Natural killer cell (primary cell): ENCODE data around the gene FAM227B. TPM values are rescaled to one million over a fixed set of nuclear protein-coding genes. Genes with fewer than 3 reads are reported as not detected.
"Not testable (repeated sequence)": the region's sequence is repeated elsewhere in the genome, so short reads cannot be mapped to it uniquely, and the experiment has no call there.

Source experiments
- ATAC-seq, 3 donors: fragments of 150-1000 bp in 2 of 3; fragments of 200-7000 bp in 1 of 3; cut with Tn5 transposase; 1 replicate in 1 of 3; 2 replicates in 2 of 3; pipeline ENCODE4 v1.10.0; 2021; ENCODE audit warnings: mild to moderate bottlenecking in 2 of 3, moderate library complexity in 2 of 3
- DNase-seq, 2 donors: peaks; one replicate each; pipeline versions ENCODE4 v3.0.0 to v3.0.0-alpha.2; 2013 to 2021; ENCODE audit warnings: mixed read lengths in 1 of 2
- H3K27ac ChIP-seq: one replicate; pipeline ENCODE4 v1.5.1; 2013; ENCODE audit warnings: mild to moderate bottlenecking, low read length
- H3K27me3 ChIP-seq: one replicate; pipeline ENCODE4 v1.6.1; 2013; ENCODE audit warnings: low read length; ENCODE audit not compliant: control insufficient read depth, insufficient read depth
- H3K36me3 ChIP-seq: one replicate; pipeline ENCODE4 v1.6.1; 2013; ENCODE audit warnings: low read length; ENCODE audit not compliant: control insufficient read depth, insufficient read depth
- H3K4me1 ChIP-seq: one replicate; pipeline ENCODE4 v1.6.1; 2013; ENCODE audit warnings: low read length; ENCODE audit not compliant: control insufficient read depth, insufficient read depth
- H3K4me3 ChIP-seq: one replicate; pipeline ENCODE4 v1.5.1; 2013; ENCODE audit warnings: low read length
- H3K9me3 ChIP-seq: one replicate; pipeline ENCODE4 v1.6.1; 2013; ENCODE audit warnings: low read length; ENCODE audit not compliant: control insufficient read depth, insufficient read depth
- H3K27ac Mint-ChIP-seq, 2 donors: one replicate each; pipeline ENCODE4 v1.8.0; 2022; ENCODE audit warnings: mild to moderate bottlenecking in 2 of 2, mixed read lengths in 2 of 2, moderate library complexity in 1 of 2
- H3K27me3 Mint-ChIP-seq, 2 donors: one replicate each; pipeline ENCODE4 v1.8.0; 2022; ENCODE audit warnings: low read depth in 2 of 2, mixed read lengths in 2 of 2
- H3K36me3 Mint-ChIP-seq: one replicate; pipeline ENCODE4 v1.8.0; 2022; ENCODE audit warnings: mixed read lengths
- H3K4me1 Mint-ChIP-seq, 2 donors: one replicate each; pipeline ENCODE4 v1.8.0; 2022; ENCODE audit warnings: mixed read lengths in 2 of 2
- H3K4me3 Mint-ChIP-seq: one replicate; pipeline ENCODE4 v1.8.0; 2022; ENCODE audit warnings: mild to moderate bottlenecking, moderate library complexity, mixed read lengths
- H3K9me3 Mint-ChIP-seq, 2 donors: one replicate each; pipeline ENCODE4 v1.8.0; 2022; ENCODE audit warnings: mixed read lengths in 2 of 2
- WGBS: methylation state at CpG from one replicate; pipeline ENCODE4 v1.1.7; 2013; ENCODE audit warnings: missing lambda C conversion rate; ENCODE audit not compliant: insufficient coverage; 5-methylcytosine and 5-hydroxymethylcytosine counted together
- intact Hi-C: fragments of 100-400 bp; cut with micrococcal nuclease; formaldehyde crosslinking; loops from one replicate; pipeline ENCODE4 v1.14.2; 2022
- total RNA-seq, 4 donors: library from RNA; stranded (reverse); fragments of 120-200 nt in 1 of 4; gene quantifications; one replicate each; pipeline versions ENCODE4 v1.2.3 to v1.2.4, GENCODE V29; 2013 to 2022
- TF ChIP-seq, protein P1 (sequence below): fragments of 200-600 bp; IDR thresholded peaks from one replicate; pipeline ENCODE4 v1.8.0; 2022; ENCODE audit warnings: antibody characterized with exemption

The FAM227B gene
- total RNA-seq, 3 donors from 2014 or later (not counting 1 experiment from before 2014, with no cell fraction given) = 3.8 to 5.0 (median 4.9) TPM

- intact Hi-C loops = no loop called here
- peaks cover 4 to 7% of the 10 kb centered on the region in 2 donors for H3K9me3 Mint-ChIP-seq
- DNase-seq = no peak
- TF ChIP-seq, protein P1, sequence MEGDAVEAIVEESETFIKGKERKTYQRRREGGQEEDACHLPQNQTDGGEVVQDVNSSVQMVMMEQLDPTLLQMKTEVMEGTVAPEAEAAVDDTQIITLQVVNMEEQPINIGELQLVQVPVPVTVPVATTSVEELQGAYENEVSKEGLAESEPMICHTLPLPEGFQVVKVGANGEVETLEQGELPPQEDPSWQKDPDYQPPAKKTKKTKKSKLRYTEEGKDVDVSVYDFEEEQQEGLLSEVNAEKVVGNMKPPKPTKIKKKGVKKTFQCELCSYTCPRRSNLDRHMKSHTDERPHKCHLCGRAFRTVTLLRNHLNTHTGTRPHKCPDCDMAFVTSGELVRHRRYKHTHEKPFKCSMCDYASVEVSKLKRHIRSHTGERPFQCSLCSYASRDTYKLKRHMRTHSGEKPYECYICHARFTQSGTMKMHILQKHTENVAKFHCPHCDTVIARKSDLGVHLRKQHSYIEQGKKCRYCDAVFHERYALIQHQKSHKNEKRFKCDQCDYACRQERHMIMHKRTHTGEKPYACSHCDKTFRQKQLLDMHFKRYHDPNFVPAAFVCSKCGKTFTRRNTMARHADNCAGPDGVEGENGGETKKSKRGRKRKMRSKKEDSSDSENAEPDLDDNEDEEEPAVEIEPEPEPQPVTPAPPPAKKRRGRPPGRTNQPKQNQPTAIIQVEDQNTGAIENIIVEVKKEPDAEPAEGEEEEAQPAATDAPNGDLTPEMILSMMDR = no peak
- no peaks in the 10 kb centered on the region for H3K27me3 ChIP-seq
- no peaks in the 10 kb centered on the region for H3K4me1 ChIP-seq
- H3K27ac ChIP-seq = no peak overlapping the region
- no peak overlapping the region for H3K4me3 ChIP-seq
- H3K36me3 ChIP-seq = no peaks in the 10 kb centered on the region
- no peak for ATAC-seq
- H3K27ac Mint-ChIP-seq = no peak overlapping the region
- no peak overlapping the region for H3K4me3 Mint-ChIP-seq
- no peaks in the 10 kb centered on the region for H3K9me3 ChIP-seq
- H3K4me1 Mint-ChIP-seq = no peaks in the 10 kb centered on the region
- peaks cover 4 to 9% of the 10 kb centered on the region in 2 donors for H3K27me3 Mint-ChIP-seq
- H3K36me3 Mint-ChIP-seq = no peaks in the 10 kb centered on the region
- WGBS = no CpG with 5 or more reads among the region's 4 CpGs
These were observed 92.3 kb downstream of the FAM227B start for GRCh38 chr15:49528289-49528688.

GRCh38 chr15:49521802-49522201 is 98.8 kb downstream of the FAM227B start:
- Histone ChIP-seq H3K36me3 (no peaks in the 10 kb centered on the region), H3K9me3 (peaks cover 6% of the 10 kb centered on the region), H3K27ac (no peak overlapping the region), H3K27me3 (no peaks in the 10 kb centered on the region), H3K4me3 (no peak overlapping the region), H3K4me1 (no peaks in the 10 kb centered on the region)
- H3K9me3 Mint-ChIP-seq = peaks cover 5 to 11% of the 10 kb centered on the region in 2 donors
- TF ChIP-seq, protein P1 = no peak
- intact Hi-C loops = no loop called here
- DNase-seq = no peak
- no peak for ATAC-seq
- H3K36me3 Mint-ChIP-seq = peaks cover 7% of the 10 kb centered on the region
- H3K27ac Mint-ChIP-seq = no peak overlapping the region
- H3K4me3 Mint-ChIP-seq = no peak overlapping the region
- no peaks in the 10 kb centered on the region for H3K4me1 Mint-ChIP-seq
- H3K27me3 Mint-ChIP-seq = peaks cover 0 to 8% of the 10 kb centered on the region in 2 donors
- 71% methylated on average over 3 of the region's 3 CpGs for WGBS

DNA sequence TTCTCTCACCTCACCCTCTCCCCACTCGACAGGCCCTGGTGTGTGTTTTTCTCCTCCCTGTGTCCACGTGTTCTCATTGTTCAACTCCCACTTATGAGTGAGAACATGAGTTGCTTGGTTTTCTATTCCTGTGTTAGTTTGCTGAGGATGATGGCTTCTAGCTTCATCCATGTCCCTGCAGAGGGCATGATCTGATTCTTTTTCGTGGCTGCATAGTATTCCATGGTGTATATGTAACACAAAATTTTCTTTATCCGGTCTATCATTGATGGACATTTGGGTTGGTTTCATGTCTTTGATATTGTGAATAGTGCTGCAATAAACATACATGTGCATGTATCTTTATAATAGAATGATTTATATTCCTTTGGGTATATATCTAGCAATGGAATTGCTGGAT is 107.9 kb downstream of the FAM227B start:
- H3K36me3 ChIP-seq, H3K4me1 Mint-ChIP-seq, H3K4me1 ChIP-seq, H3K9me3 Mint-ChIP-seq, H3K27me3 ChIP-seq, DNase-seq, H3K27ac Mint-ChIP-seq, H3K36me3 Mint-ChIP-seq, H3K4me3 ChIP-seq, ATAC-seq, H3K9me3 ChIP-seq, H3K4me3 Mint-ChIP-seq, H3K27ac ChIP-seq, intact Hi-C loops: not testable (repeated sequence)
- peaks cover 11 to 12% of the 10 kb centered on the region in 2 donors for H3K27me3 Mint-ChIP-seq
- 93% methylated on average over 3 of the region's 4 CpGs for WGBS

GRCh38 chr15:49507261-49507660 is 113.4 kb downstream of the FAM227B start:
- intact Hi-C loops = no loop called here
- Mint-ChIP-seq H3K9me3 (peaks cover 2 to 5% of the 10 kb centered on the region in 2 donors), H3K4me1 (no peaks in the 10 kb centered on the region), H3K27ac (no peak overlapping the region), H3K4me3 (no peak overlapping the region), H3K27me3 (peaks cover 0 to 5% of the 10 kb centered on the region in 2 donors), H3K36me3 (no peaks in the 10 kb centered on the region)
- no peak overlapping the region for H3K27ac ChIP-seq
- no peaks in the 10 kb centered on the region for H3K27me3 ChIP-seq
- ATAC-seq (no peak), DNase-seq (no peak)
- TF ChIP-seq, protein P1 = no peak
- H3K4me3 ChIP-seq = no peak overlapping the region
- no peaks in the 10 kb centered on the region for H3K9me3 ChIP-seq
- no peaks in the 10 kb centered on the region for H3K4me1 ChIP-seq
- H3K36me3 ChIP-seq = no peaks in the 10 kb centered on the region
- WGBS = 88% methylated on average over 3 of the region's 3 CpGs
